SK-N-MC (cell line): Measurements from ENCODE around the gene TMEM163.

ENCODE experiments used
- EZH2 ChIP-seq: fragments of 200-600 bp; sonication (generic); IDR thresholded peaks from one replicate; pipeline ENCODE4 v1.6.1; 2017; ENCODE audit warnings: antibody characterized with exemption
- FOXP2 ChIP-seq: optimal IDR thresholded peaks from 2 replicates; pipeline ENCODE3; 2011; ENCODE audit warnings: mild to moderate bottlenecking, moderate library complexity; ENCODE audit not compliant: insufficient read depth; ENCODE audit errors: extremely low read length, control extremely low read depth
- POLR2AphosphoS5 ChIP-seq: IDR thresholded peaks from 2 replicates; pipeline ENCODE4 v1.6.1; 2012; ENCODE audit warnings: mild to moderate bottlenecking, low read depth, low read length, borderline replicate concordance

- TF ChIP-seq EZH2 (no peak), POLR2AphosphoS5 (no peak), FOXP2 (no peak)
These were observed 248.1 kb downstream of the TMEM163 start for GRCh38 chr2:134470561-134471168.
